DMS79 treated with DMSO at 0.1 percent for 48 hours (cell line): ENCODE results near the gene TKTL2.

Source experiments
- DNase-seq: peaks from one replicate; lab custom pipeline; 2025; lab: John Stamatoyannopoulos, UW

TKTL2 gene, protein sequence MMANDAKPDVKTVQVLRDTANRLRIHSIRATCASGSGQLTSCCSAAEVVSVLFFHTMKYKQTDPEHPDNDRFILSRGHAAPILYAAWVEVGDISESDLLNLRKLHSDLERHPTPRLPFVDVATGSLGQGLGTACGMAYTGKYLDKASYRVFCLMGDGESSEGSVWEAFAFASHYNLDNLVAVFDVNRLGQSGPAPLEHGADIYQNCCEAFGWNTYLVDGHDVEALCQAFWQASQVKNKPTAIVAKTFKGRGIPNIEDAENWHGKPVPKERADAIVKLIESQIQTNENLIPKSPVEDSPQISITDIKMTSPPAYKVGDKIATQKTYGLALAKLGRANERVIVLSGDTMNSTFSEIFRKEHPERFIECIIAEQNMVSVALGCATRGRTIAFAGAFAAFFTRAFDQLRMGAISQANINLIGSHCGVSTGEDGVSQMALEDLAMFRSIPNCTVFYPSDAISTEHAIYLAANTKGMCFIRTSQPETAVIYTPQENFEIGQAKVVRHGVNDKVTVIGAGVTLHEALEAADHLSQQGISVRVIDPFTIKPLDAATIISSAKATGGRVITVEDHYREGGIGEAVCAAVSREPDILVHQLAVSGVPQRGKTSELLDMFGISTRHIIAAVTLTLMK

DNA sequence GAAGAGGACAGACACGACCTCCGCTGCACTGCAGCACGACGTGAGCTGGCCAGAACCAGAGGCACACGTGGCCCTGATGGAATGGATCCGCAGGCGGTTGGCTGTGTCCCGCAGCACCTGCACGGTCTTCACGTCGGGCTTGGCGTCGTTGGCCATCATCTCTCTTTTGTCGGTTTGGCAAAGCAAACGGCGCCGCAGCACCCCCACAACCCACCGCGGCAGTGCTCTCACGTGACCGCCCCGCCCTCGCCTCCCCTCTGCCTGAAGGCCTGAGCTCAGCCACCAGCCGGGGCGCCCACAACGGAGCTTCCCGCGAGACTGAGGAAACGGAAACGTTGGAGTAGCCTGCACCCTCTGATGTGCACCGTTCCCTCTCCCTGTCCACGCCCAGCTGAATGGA is at the start of gene TKTL2:
TKTL2 (minus strand) TSS at position 179 of the 400 bp plus-strand sequence; CDS start at position 159, 20 bp downstream.
- no peak for DNase-seq

DNA sequence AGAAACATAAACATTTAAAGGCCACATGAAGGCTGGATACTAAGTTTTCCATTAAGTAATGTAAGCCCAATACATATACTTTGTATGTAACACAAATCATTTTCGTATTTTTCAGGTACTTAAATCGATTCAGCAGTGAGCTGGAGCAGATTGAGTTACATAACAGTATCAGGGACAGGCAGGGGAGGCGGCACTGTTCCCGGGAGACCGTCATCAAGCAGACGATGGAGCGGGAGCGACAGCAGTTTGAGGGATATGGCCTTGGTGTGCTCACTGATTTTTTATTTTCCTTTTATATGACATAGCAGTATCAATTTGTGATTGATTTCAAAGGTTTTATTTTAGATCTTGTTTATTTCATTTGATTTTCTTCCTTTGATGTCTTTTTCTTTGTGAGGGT is 41.6 kb upstream of the TKTL2 start:
- DNase-seq: no peak

DNA sequence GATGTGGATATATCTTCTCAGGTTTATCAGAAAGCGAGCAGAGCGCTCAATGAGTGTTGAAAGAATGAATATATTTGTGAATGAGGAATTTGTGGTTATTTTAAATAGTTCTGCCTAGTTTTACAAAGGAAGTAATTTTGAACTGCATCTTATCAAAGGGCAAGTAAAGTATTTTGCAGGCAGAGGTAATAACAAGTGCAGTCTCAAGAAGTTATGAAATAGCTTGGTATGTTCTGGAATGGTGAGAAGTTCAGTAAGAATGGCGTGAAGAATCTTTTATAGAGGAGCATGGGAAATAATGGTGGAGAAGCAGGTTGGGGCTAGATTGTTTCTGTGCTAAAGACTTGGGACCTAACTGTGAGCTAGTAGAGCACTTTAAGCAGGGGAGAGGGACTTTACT is 31.8 kb upstream of the TKTL2 start:
- no peak for DNase-seq

DNA sequence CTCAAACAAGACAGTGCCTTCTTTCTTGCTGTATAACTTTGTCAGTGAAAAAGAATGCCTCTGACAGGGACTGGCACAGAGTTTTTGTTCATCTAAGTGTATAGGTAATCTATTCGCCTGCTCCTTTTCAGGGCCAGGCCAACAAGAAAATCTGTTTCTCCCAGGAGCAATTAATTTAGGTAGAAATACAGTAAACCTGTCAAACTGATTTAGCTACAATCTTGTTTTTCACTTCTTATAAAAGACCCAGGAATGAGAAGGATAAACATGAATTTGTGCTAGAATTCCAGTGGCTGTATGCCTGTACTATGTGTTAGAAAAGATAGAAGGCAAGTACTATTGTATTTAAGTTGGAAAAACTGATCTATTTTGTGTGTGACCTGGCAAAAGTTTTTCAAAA is 27.0 kb upstream of the TKTL2 start:
- no peak for DNase-seq

DNA sequence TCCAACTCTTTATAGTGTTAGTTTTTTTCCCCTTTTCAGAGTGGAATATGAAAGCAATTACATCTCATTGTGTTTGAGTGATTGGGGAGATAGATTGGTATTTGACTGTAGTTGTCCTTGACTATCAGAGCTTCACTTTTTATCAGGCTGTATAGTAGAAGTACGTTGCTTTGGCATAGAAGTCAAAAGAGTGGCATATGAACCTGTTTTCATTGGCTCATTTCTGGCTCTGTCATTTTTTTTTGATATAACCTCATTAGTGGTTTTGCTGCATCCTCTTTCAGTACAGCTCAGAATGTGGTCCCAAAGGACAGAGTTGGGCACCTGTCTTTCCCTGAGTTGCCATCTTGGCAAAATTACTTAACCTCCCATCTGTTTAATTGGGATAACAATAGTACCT is 22.3 kb upstream of the TKTL2 start:
- DNase-seq: no peak

DNA sequence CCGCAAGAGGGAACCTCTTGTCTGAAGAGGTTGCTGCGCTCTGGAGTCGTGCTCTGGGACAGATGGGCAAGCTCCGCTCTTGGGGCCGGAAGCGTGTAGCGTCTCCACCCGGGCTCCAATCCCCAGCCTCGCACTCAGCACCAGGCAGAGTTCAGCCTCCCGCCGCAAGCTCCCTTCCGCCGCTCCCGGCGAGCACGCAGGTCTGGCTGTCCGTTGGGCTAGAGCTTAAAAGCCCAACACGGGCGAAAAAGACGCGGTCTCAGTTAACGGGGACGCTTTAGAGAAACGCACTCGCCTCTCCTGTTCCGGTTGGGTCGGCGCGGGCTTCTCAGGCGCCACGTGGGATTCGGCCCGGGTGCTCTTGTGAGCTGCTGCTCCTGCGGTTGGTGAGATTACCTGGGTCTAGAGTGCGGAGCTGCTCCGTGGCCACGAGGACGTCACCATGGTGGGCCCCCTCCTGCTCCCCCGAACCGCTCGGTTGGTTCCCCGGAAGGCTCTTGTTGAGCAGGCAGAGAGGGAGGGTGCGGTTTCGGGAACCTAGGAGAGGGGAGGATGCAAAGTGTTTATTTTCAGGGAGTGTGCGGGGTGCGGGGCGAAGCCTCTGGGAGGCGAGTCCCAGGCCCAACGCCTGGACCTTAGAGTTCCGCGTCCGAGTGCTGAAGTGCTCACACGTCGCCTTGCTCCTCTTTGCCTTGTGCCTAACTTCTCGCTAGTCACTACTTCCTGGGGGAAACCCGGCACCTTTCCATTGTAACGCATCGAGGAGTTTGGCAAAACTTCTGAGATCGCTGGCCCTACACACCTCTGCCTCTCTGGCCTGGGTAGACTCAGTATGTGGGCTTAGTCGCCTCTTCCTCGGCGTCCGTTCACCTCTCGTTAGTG is 21.0 kb upstream of the TKTL2 start, which contains the start of gene TMA16:
TMA16 (plus strand) TSS at position 331 of the 882 bp plus-strand sequence; CDS start at position 443, 112 bp downstream.
- peak; percentile 88 for DNase-seq

DNA sequence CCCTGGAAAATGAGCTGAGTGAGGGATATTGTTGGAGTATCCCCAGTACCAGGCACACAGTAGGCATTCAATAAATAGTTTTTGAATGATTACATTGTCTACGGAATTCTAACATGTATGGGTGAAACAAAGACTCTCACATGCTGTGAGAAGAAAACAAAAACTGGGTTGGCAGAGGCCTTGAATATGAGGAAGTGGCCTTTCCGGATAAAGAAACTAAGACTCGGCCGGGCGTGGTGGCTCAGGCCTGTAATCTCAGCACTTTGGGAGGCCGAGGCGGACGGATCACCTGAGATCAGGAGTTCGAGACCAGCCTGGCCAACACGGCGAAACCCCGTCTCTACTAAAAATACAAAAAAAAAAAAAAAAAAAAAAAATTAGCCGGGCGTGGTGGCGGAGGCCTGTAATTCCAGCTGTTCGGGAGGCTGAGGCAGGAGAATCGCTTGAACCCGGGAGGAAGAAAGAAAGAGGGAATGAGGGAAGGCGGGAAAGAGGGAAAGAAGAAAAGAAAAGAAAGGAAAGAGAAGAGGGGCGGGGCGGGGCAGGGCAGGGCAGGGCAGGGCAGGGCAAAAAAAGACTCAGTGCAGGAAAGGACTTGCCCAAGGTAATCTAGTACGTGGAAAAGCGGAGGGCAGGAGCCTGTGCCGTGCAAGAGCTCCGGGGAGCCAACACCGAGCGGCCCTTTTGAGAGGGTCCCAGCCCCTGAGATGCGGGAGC is 20.2 kb upstream of the TKTL2 start:
- DNase-seq: no peak

DNA sequence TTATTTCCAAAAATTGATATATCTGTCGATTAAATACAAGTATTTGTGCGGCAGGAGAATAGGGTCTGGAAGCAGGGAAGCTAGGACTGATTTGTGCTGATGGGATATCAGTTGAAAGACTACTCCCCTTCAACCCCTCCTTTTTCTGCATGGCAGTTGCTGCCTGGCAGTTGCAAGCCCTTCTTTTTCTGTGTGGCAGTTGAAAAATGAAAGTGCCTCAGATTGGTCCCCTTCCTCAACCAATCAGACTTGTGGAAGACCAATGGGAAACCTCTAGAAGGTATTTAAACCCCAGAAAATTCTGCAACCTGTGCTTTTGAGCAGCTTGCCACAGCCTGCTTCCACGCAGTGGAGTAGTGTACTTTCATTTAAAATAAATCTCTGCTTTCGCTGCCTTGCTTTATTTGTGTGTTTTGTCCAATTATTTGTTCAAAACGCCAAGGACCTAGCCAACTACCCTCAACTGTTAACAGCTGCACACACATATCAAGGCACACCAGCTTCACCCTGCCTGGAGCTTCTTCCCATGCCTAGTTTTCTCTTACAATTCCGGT is 19.5 kb upstream of the TKTL2 start:
- no peak for DNase-seq

DNA sequence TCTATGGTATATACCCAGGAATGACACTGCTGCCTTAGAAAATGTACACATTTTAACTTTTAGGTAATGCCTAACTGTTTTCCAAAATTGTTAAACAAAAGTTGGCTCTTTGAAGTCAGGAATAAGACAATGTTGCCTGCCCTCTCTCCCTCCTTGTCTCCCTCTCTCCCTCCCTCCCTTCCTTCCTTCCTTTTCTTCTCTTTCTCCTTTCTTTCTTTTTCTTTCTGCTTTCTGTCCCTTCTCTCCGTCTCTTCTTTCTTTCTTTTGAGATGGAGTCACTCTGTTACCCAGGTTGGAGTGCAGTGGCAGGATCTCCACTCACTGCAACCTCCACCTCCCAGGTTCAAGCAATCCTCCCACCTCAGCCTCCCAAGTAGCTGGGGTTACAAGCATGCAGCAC is 16.4 kb upstream of the TKTL2 start:
- DNase-seq: no peak

DNA sequence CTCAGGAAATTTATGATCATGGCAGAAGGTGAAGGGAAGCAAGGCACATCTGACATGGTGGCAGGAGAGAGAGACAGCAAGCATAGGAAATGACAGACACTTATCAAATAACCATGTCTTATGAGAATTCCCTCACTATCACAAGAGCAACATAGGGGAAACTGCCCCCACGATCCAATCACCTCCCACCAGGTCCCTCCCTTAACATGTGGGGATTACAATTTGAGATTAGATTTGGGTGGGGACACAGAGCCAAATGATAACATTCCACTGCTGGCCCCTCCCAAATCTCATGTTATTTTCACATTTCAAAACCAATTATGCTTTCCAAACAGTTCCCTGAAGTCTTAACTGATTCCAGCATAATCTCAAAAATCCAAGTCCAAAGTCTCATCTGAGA is 12.8 kb upstream of the TKTL2 start:
- no peak for DNase-seq

DNA sequence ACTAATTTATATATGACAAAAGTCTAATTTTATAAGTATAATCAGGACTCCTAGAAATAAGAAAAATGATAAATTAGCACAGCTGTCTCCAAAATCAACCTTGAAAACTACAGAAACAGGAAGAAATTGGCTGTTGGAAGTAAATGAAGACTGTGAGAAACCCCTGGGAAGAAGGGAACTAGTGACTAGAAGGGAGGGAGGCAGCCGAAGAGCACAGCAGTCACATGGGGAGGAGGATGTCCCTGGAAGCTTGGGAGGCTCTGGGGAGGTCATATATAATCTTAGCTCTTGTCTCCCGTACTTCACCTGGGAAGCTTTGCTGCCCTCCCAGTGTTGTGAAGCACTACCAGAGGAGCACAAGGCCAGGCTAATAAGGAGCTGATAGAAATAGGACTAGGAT is 12.0 kb upstream of the TKTL2 start:
- no peak for DNase-seq

DNA sequence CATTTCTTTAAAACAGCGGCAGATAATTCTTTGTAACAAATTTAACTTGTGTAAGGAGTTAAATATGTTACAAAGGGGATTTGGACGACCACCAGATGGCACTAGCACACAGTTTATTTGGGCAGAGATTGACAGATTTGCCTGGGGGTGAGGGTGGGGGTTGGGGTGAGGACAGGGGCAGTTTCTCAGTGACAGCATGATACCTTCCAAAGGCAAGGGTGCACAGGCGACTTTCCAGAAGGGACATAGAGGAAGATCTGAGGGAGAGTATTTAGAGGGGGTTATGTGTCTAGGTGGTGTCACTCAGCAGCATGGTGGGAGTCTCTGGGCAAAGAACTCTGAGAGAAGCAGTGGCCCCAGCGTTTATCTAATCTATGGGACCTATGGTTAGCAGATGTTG is 11.4 kb upstream of the TKTL2 start:
- DNase-seq: no peak

DNA sequence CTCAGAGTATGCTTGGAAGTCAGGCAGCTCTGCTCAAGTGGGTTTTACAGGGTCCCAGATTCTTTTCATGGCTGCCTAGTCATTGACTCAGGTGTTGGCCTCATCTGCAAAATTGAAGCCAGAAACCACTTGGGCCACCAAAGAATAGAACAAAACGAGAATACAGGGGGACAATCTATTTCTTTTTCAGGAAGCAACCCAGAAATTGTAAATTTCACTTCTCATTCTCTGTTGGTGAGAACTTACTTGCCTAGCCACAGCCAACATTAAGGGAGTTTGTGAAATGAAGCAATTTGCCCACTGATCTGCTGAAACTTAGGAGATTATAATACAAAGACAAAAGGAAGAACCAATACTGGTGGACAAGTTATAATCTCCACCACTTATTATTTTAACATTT is 8.6 kb upstream of the TKTL2 start:
- DNase-seq: no peak

DNA sequence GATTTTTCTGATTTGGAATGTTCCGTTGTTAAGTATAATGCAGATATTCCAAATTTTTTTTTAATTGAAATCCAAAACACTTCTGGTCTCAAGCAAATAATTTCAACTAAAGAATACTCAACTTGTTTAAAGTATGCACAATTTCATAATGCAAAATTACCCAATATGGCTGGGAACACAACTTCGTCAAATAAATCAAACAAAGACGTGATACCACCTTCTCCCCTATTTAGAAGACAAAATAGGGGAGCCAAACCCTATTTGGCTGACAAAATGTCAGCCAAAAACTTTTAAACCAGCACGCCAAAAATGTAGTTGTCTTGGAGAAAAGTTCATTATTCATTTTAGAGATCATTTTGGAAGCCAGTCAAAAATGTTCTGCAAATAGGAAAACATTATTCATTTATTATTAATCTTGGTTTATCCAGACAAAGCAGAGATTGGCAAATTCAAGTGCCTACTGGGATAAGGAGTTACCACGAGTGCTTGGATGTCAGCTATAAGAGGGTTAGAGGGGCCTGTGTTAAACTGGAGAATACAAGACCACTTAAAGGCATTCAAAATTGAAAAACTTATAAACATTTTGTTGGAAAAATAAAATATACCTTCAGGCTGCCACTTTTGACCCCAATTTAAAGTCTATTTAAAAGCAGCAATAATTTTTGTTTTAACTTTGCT is 3.3 kb upstream of the TKTL2 start:
- no peak for DNase-seq

DNA sequence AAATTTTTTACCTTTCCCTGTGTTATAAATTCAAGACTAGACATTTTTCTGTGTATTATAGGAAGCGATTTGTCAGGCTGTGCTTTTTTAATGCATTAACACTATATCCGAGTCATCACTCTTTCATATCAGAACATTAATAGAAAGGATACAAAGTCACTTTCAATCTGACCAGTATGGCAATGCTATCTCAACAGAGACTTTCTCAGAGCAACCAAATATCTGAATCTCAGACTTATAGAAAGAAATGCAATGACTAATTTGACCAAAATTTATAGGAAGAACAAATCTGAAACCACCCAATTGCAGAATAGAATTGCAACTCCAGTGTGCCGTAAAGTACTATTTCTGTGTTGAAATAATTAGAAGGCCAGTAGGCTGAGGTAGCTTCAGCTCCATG is 473 bp upstream of the TKTL2 start:
- DNase-seq: no peak

DNA sequence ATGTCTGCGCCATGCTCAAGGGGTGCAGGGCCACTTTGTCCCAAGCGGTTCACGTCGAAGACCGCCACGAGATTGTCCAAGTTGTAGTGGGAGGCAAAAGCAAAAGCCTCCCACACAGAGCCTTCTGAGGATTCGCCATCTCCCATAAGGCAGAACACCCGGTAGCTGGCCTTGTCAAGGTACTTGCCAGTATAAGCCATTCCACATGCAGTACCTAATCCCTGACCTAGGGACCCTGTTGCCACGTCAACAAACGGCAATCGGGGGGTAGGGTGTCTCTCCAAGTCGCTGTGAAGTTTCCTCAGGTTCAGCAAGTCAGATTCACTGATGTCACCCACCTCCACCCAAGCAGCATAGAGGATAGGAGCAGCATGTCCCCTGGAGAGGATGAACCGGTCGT is 424 bp downstream of the TKTL2 start:
- DNase-seq: no peak

DNA sequence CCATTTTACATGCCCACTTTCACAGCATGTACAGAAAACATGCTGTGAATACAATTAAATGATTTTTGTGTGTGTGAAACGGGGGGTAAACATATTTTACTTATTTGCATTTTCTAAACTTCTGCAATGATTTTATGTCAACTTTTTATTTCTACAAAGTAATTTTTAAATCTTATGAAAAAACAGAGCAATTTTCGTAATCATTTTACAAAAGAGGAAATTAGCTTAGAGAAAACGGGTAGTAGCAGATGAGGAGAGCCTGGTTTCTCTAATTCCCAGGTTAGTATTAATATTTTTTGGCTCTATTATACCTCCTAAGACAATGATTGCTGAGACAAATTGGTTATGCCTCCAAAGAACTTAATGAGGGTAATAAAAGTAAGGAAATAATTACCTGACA is 3.2 kb downstream of the TKTL2 start:
- no peak for DNase-seq

DNA sequence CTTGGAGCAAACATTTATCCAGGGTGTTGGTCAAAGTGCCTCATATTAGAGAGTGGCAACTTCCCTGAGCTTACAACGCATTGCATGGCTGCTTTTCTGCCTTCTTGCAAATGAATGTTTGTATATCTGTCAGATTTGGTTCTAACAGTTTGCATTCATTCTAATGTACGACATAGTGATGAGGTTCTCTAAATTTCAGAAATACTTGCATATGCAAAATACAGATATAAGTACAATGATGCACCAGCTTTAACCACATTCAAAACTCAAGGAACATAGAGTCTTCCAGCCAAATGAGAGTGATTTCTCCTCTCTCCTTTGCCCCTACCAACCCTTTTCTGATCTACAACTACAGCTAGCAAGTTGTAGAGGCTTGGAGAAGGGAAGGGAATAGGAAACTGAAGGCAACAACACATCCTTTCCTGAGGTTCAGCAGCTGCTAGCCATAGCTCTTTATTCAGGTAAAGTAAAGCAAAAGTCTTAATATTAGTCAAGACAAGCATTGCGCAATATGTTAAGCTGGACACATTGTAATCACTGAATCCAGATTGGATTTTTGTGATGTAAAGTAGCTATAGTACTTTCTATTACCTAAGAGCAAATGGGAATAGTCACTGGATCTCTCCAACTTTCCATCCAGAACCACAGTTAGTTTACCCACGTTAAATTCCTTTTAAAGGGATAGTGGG is 6.3 kb downstream of the TKTL2 start:
- DNase-seq: no peak

DNA sequence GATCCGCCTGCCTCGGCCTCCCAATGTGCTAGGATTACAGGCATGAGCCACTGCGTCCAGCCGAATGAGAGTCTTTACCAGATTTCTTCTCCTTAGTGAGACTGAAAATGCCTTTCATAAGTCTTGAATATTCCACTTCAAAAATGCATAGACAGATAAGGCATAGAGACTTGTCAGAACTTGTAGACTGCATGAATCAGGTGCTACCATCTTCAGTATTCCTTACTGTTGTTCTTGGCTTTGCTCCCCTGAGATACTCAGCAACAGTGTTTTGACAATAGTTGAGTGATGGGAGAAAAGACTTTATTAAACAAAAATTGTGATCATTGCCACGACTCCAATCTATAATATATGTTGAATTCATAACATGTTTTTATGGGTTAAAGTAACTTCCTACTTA is 11.0 kb downstream of the TKTL2 start:
- no peak for DNase-seq

DNA sequence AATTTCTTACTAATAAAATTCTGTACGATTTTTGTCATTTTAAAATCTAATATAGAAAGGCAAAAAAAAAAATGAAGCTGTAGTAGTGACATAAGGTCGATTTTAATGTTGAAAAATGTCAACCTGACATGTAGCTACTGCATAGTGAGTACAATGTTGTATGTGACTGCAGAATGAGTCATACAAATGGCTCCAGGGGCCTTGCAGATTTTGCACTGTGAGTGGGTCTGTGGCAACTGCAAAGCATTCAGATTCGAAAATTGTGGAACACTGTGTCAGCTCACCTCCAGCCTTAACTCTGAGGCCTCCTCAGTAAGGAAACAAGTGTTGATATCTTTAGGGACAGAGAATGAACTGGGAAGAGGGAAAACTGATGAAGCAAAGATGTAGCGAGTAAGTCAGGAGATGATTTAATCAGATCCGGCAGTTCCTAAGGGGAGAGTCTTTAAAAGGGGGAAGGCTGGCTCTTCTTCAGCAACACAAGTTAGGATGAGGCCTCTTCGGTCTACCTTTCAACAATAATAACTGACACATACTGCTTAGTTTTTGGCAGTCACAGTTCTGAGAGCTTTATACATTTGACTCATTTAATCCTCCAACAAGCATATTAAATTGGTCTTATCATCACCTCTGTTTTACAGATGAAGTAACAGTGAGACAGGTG is 24.9 kb downstream of the TKTL2 start:
- DNase-seq: no peak
